T-cell (primary cell): ENCODE data around the gene PRSS56. TPM values are rescaled to one million over a fixed set of nuclear protein-coding genes. Genes with fewer than 3 reads are reported as not detected.

Experiments
- ATAC-seq, 4 experiments: fragments of 200-7000 bp in 3 of 4; fragments of 150-1000 bp in 1 of 4; cut with Tn5 transposase; replicated peaks in 1 of 4; 1 replicate in 3 of 4; 2 replicates in 1 of 4; pipeline ENCODE4 v1.10.0; 2021; ENCODE audit warnings: moderate library complexity in 3 of 4, mild to moderate bottlenecking in 2 of 4, moderate number of reproducible peaks in 1 of 4
- CTCF ChIA-PET, 2 donors: fragments of 300-600 bp; sonication (Branson Sonifier 250); formaldehyde crosslinking; loops; one replicate each; lab custom pipeline; 2022; ENCODE audit warnings: antibody characterized with exemption in 2 of 2; lab: Charles Lee
- POLR2A ChIA-PET, 2 donors: fragments of 300-600 bp; sonication (Branson Sonifier 250); formaldehyde crosslinking; loops; one replicate each; lab custom pipeline; 2022; ENCODE audit warnings: antibody characterized with exemption in 2 of 2; lab: Charles Lee
- DNase-seq, 35 experiments: peaks; one replicate each; pipeline versions ENCODE4 v3.0.0 to v3.0.0-alpha.2; 2013 to 2023
- H3K27ac ChIP-seq: one replicate; pipeline ENCODE4 v1.5.1; 2013; ENCODE audit warnings: low read length
- H3K27me3 ChIP-seq, 2 experiments: replicated peaks in 1 of 2; 1 replicate in 1 of 2; 2 replicates in 1 of 2; pipeline versions ENCODE4 v1.6.1 to v1.7.0; 2013; ENCODE audit warnings: low read length in 1 of 2, mixed read lengths in 1 of 2; ENCODE audit not compliant: control insufficient read depth in 2 of 2, insufficient read depth in 2 of 2; ENCODE audit errors: extremely low read depth in 1 of 2
- H3K36me3 ChIP-seq, 2 donors: 1 replicate in 1 of 2; 2 replicates in 1 of 2; pipeline versions ENCODE4 v1.6.1 to v1.7.0; 2013; ENCODE audit warnings: low read length in 1 of 2; ENCODE audit not compliant: control insufficient read depth in 2 of 2, insufficient read depth in 1 of 2; ENCODE audit errors: extremely low read depth in 1 of 2
- H3K4me1 ChIP-seq, 2 experiments: 1 replicate in 1 of 2; 2 replicates in 1 of 2; pipeline versions ENCODE4 v1.6.1 to v1.7.0; 2013; ENCODE audit warnings: low read length in 2 of 2, mixed read lengths in 1 of 2; ENCODE audit not compliant: insufficient read depth in 2 of 2, control insufficient read depth in 1 of 2; ENCODE audit errors: extremely low read depth in 1 of 2
- H3K4me3 ChIP-seq, 2 donors: 1 replicate in 1 of 2; 2 replicates in 1 of 2; pipeline versions ENCODE4 v1.5.1 to v1.7.0; 2013; ENCODE audit warnings: mild to moderate bottlenecking in 2 of 2, low read length in 1 of 2, moderate library complexity in 1 of 2; ENCODE audit not compliant: control insufficient read depth in 1 of 2; ENCODE audit errors: extremely low read depth in 1 of 2
- H3K9me3 ChIP-seq: 2 replicates; pipeline ENCODE4 v1.7.0; 2013
- H3K27ac Mint-ChIP-seq, 2 donors: one replicate each; pipeline ENCODE4 v1.8.0; 2020 to 2021; ENCODE audit warnings: mild to moderate bottlenecking in 2 of 2, mixed read lengths in 2 of 2
- H3K27me3 Mint-ChIP-seq, 2 donors: one replicate each; pipeline ENCODE4 v1.8.0; 2021 to 2022; ENCODE audit warnings: mixed read lengths in 2 of 2
- H3K36me3 Mint-ChIP-seq: one replicate; pipeline ENCODE4 v1.8.0; 2021; ENCODE audit warnings: mixed read lengths
- H3K4me1 Mint-ChIP-seq, 3 donors: one replicate each; pipeline ENCODE4 v1.8.0; 2020 to 2022; ENCODE audit warnings: mixed read lengths in 3 of 3, mild to moderate bottlenecking in 1 of 3
- H3K4me3 Mint-ChIP-seq, 3 donors: one replicate each; pipeline ENCODE4 v1.8.0; 2020 to 2022; ENCODE audit warnings: mild to moderate bottlenecking in 3 of 3, mixed read lengths in 3 of 3, moderate library complexity in 3 of 3
- H3K9me3 Mint-ChIP-seq, 3 donors: one replicate each; pipeline ENCODE4 v1.8.0; 2020 to 2022; ENCODE audit warnings: mixed read lengths in 3 of 3
- WGBS: methylation state at CpG from one replicate; pipeline ENCODE4 v1.1.5; 2013; ENCODE audit warnings: missing lambda C conversion rate; ENCODE audit not compliant: insufficient coverage; 5-methylcytosine and 5-hydroxymethylcytosine counted together
- total RNA-seq, 35 experiments: library from RNA in 6 of 35; stranded (reverse) in 6 of 35; fragments of 120-200 nt in 1 of 35; gene quantifications; one replicate each; pipeline versions ENCODE4 v1.2.1 to v1.2.4 and lab custom pipeline; 2013 to 2026

The PRSS56 gene
- total RNA-seq, 5 donors from 2014 or later (not counting 1 experiment from before 2014, with no cell fraction given) = not detected

DNA sequence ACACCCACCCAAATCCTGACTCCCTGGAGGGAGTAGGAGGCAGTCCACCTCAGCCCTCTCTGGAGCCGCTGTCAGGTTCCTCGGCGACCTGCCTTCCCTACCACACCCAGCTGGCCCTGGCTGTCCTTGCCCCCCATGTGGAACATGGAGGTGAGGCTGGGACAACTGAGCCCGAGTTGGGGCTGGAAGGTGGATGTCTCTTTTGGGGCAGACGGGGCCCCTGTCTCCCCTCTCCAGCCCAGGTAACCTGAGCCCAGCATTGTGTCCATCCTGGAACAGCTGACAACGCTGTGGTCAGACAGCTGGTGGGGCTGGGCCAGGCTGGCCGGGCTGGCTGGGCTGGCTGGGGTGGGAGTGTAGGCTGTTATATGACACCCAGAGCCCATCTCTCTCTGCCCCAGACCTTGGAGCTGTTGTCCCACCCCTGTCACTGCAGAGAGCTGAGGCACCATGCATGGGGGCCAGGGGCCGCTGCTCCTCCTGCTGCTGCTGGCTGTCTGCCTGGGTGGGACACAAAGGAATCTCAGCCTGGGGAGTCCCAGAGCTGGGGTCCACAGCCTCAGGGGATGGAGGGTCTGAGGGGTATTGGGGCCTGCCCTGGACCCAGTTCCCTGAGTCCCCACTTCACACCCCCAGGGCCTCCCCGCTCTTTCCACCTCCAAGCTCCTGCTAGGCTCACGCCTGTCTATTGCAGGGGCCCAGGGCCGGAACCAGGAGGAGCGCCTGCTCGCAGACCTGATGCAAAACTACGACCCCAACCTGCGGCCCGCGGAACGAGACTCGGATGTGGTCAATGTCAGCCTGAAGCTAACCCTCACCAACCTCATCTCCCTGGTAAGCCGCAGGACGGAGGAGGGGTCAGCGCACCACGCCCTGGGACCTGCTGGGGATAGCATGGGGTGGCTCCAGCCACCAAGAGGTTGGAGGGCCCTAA is 19.4 kb downstream of the PRSS56 start, which contains the start of gene CHRNG:
TSS of gene CHRNG (plus strand) at position 395 of the 934 bp plus-strand sequence. CDS start at position 451, 56 bp downstream.
- no peak within 1 kb of the TSS for H3K4me3 ChIP-seq
- Mint-ChIP-seq H3K4me3 (no peak within 1 kb of the TSS), H3K4me1 (peaks cover 12 to 31% (median 14%) of the 10 kb centered on the region in 3 donors), H3K36me3 (peaks cover 6% of the 10 kb centered on the region), H3K9me3 (no peaks in the 10 kb centered on the region), H3K27ac (no peak within 1 kb of the TSS), H3K27me3 (peaks cover 9 to 12% of the 10 kb centered on the region in 2 donors)
- no peak for ATAC-seq
- H3K36me3 ChIP-seq = peaks cover 0 to 4% of the 10 kb centered on the region in 2 donors
- ChIA-PET POLR2A (no interaction called here), CTCF (interaction anchor here in 1 of 2 donors (0.6 kb wide), 1 partner anchor 1421 kb away, joined by 3 read pairs; no protein-coding TSS in a partner anchor)
- DNase-seq = no peak
- H3K4me1 ChIP-seq = peaks cover 0 to 11% of the 10 kb centered on the region in 2 experiments
- no peak within 1 kb of the TSS for H3K27ac ChIP-seq
- peaks cover 0 to 34% of the 10 kb centered on the region in 2 experiments for H3K27me3 ChIP-seq
- H3K9me3 ChIP-seq = no peaks in the 10 kb centered on the region
- WGBS = 54% methylated on average over 8 of the region's 23 CpGs

DNA sequence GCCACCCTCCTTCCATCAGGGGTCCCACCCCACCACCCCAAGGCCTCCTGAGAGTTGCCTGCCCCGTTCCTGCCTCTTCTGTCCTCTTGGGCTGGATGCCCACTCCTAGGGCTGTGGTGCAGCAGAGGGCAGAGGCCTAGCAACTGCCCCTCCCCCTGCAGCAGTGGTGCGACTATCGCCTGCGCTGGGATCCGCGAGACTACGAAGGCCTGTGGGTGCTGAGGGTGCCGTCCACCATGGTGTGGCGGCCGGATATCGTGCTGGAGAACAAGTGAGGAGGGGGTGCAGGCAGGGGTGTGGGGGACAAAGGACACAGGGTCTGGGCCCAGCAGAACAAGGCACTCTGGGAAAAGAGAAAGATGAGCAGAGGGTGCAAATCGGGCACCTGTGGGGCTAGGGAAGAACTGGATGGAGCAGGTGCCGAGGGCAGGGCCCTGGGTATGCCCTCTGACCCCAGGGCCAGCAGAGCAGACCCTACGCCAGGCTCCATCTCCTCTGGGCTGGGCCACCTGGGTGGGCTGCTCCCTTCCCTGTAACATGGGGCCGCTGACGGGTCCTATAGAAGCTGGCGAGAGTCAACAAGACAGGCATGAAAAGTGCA is 20.4 kb downstream of the PRSS56 start:
- ChIA-PET CTCF (no interaction called here), POLR2A (no interaction called here)
- no peaks in the 10 kb centered on the region for H3K9me3 ChIP-seq
- no peak for DNase-seq
- H3K4me1 ChIP-seq = peaks cover 0 to 11% of the 10 kb centered on the region in 2 experiments
- peaks cover 0 to 24% of the 10 kb centered on the region in 2 experiments for H3K27me3 ChIP-seq
- no peaks in the 10 kb centered on the region for H3K9me3 Mint-ChIP-seq
- H3K4me3 ChIP-seq = no peak overlapping the region
- peaks cover 0 to 4% of the 10 kb centered on the region in 2 donors for H3K36me3 ChIP-seq
- H3K27ac ChIP-seq = no peak overlapping the region
- H3K27ac Mint-ChIP-seq = no peak overlapping the region
- H3K4me1 Mint-ChIP-seq = peaks cover 16 to 34% (median 17%) of the 10 kb centered on the region in 3 donors
- peaks cover 7% of the 10 kb centered on the region for H3K36me3 Mint-ChIP-seq
- no peak for ATAC-seq
- peaks cover 9 to 12% of the 10 kb centered on the region in 2 donors for H3K27me3 Mint-ChIP-seq
- 84% methylated on average over 14 of the region's 17 CpGs for WGBS
- H3K4me3 Mint-ChIP-seq = no peak overlapping the region

DNA sequence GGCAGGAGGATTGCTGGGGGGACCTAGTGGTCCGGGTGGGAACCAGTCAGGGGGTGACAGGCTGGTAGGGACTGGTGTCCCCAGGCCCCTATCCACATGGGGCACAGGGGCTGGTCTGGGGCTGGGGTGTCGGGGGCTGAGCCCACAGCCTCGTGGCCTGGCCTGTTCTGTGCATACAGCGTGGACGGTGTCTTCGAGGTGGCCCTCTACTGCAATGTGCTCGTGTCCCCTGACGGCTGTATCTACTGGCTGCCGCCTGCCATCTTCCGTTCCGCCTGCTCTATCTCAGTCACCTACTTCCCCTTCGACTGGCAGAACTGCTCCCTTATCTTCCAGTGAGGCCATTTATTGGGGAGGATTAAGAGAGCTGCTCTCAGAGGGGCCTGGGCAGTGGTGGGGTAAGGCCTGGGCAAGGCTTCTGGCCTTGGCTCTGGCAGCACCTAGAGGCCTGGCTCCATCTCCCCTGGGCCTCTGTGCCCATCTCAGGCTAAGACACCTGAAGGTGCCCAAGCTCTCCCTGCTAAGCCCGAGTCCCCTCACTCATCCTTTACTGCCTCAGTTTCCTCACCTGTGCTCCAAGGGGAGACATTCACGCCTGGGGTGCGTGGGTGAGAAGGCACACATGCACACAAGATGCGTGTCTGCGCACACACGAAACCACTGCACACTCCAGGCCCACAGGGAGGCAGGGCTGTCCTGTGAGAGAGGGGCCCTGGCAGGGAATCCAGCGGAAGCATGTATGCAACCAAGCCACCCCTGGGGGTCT is 21.2 kb downstream of the PRSS56 start:
- Histone ChIP-seq H3K4me1 (peaks cover 0 to 13% of the 10 kb centered on the region in 2 experiments), H3K36me3 (peaks cover 0 to 4% of the 10 kb centered on the region in 2 donors), H3K27ac (no peak overlapping the region), H3K27me3 (peaks cover 0 to 15% of the 10 kb centered on the region in 2 experiments), H3K4me3 (no peak overlapping the region), H3K9me3 (no peaks in the 10 kb centered on the region)
- no peak overlapping the region for H3K4me3 Mint-ChIP-seq
- peaks cover 6 to 10% of the 10 kb centered on the region in 2 donors for H3K27me3 Mint-ChIP-seq
- no peak for DNase-seq
- CTCF ChIA-PET = no interaction called here
- H3K36me3 Mint-ChIP-seq = peaks cover 8% of the 10 kb centered on the region
- ATAC-seq = peak in 2 of 4 experiments; percentile 10 to 23
- POLR2A ChIA-PET = no interaction called here
- peaks cover 22 to 40% (median 25%) of the 10 kb centered on the region in 3 donors for H3K4me1 Mint-ChIP-seq
- WGBS = 75% methylated on average over 10 of the region's 19 CpGs
- H3K9me3 Mint-ChIP-seq = no peaks in the 10 kb centered on the region
- H3K27ac Mint-ChIP-seq = peak overlapping the region in 1 of 2 donors; percentile 22

DNA sequence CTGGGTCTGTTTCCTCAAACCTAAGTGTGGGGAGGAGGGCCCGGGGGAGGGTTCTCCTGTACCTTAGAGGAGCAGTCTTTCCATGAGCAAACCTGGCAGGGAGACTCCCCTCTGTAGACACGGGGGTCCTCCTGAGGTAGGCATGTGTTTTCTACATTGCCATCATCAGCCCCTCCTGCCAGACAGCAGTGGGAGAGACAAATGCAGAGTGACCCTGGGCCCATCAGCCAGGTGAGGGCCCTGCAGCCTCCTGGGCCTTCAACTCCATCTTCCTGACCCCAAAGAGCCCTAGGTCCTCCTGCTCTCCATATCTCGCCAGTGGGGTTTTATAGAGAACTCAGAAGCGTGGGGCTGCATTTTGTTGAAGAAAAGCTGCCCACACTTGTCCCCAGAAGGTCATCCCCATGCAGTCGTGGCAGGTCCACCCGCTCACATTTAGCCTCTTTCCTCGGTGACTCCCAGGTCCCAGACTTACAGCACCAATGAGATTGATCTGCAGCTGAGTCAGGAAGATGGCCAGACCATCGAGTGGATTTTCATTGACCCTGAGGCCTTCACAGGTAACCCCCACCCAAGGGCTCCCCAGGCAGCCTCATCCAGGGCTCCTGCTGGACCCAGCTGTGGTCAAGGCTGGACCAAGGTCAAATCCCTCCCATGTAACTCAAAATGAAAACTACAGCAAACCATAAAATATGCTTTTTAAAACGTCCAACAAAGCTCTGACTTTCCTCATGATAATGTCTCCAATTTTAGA is 21.9 kb downstream of the PRSS56 start:
- WGBS = 79% methylated on average over 7 of the region's 9 CpGs
- Mint-ChIP-seq H3K4me3 (no peak overlapping the region), H3K27me3 (peaks cover 5 to 6% of the 10 kb centered on the region in 2 donors), H3K4me1 (peaks cover 26 to 48% (median 29%) of the 10 kb centered on the region in 3 donors), H3K27ac (no peak overlapping the region), H3K36me3 (peaks cover 12% of the 10 kb centered on the region), H3K9me3 (no peaks in the 10 kb centered on the region)
- ChIA-PET POLR2A (no interaction called here), CTCF (no interaction called here)
- Histone ChIP-seq H3K27me3 (peaks cover 0 to 12% of the 10 kb centered on the region in 2 experiments), H3K27ac (no peak overlapping the region), H3K9me3 (no peaks in the 10 kb centered on the region), H3K4me1 (peaks cover 0 to 21% of the 10 kb centered on the region in 2 experiments), H3K4me3 (no peak overlapping the region), H3K36me3 (peaks cover 0 to 11% of the 10 kb centered on the region in 2 donors)
- no peak for DNase-seq
- ATAC-seq = no peak

DNA sequence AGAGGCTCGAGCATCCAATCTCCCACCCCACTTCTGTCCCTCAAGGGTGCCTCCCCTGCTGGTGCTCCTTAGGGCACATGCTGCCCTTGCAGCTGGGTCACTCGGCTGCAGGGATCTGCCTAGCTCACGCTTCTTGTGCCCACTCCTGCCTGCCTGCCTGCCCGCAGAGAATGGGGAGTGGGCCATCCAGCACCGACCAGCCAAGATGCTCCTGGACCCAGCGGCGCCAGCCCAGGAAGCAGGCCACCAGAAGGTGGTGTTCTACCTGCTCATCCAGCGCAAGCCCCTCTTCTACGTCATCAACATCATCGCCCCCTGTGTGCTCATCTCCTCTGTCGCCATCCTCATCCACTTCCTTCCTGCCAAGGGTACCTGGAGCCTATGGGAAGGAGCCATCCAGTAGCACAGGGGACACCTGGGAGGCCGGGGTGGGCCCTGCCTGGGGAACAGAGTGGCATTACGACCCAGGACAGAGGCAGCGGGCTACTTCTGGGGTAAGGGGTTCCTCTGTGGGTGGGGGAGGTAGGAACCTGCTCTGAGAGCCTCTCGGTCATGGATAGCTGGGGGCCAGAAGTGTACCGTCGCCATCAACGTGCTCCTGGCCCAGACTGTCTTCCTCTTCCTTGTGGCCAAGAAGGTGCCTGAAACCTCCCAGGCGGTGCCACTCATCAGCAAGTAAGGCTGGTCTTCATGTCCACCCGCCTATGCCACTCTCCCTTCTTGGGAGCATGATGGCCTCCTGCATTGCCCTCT is 22.7 kb downstream of the PRSS56 start:
- WGBS = 96% methylated on average over 11 of the region's 20 CpGs
- Mint-ChIP-seq H3K4me3 (no peak overlapping the region), H3K9me3 (no peaks in the 10 kb centered on the region), H3K36me3 (peaks cover 16% of the 10 kb centered on the region), H3K4me1 (peaks cover 33 to 55% (median 35%) of the 10 kb centered on the region in 3 donors), H3K27me3 (peaks cover 5% of the 10 kb centered on the region in 2 donors), H3K27ac (no peak overlapping the region)
- Histone ChIP-seq H3K9me3 (no peaks in the 10 kb centered on the region), H3K27me3 (peaks cover 0 to 5% of the 10 kb centered on the region in 2 experiments), H3K27ac (no peak overlapping the region), H3K36me3 (peaks cover 0 to 11% of the 10 kb centered on the region in 2 donors), H3K4me3 (no peak overlapping the region), H3K4me1 (peaks cover 0 to 27% of the 10 kb centered on the region in 2 experiments)
- ChIA-PET POLR2A (no interaction called here), CTCF (no interaction called here)
- DNase-seq (no peak), ATAC-seq (peak in 1 of 4 experiments; percentile 11)
